22Rv1 (cell line): ENCODE measurements around the gene NFIA.

ENCODE experiments used
- ZFX ChIP-seq: fragments of 450-650 bp; IDR thresholded peaks from 2 replicates; pipeline ENCODE4 v1.6.1; 2017; ENCODE audit warnings: antibody characterized with exemption, borderline replicate concordance
- TF ChIP-seq, protein P1 (sequence below): fragments of 450-650 bp; IDR thresholded peaks from 2 replicates; pipeline ENCODE4 v1.5.1; 2017; ENCODE audit warnings: mild to moderate bottlenecking

- TF ChIP-seq, protein P1, sequence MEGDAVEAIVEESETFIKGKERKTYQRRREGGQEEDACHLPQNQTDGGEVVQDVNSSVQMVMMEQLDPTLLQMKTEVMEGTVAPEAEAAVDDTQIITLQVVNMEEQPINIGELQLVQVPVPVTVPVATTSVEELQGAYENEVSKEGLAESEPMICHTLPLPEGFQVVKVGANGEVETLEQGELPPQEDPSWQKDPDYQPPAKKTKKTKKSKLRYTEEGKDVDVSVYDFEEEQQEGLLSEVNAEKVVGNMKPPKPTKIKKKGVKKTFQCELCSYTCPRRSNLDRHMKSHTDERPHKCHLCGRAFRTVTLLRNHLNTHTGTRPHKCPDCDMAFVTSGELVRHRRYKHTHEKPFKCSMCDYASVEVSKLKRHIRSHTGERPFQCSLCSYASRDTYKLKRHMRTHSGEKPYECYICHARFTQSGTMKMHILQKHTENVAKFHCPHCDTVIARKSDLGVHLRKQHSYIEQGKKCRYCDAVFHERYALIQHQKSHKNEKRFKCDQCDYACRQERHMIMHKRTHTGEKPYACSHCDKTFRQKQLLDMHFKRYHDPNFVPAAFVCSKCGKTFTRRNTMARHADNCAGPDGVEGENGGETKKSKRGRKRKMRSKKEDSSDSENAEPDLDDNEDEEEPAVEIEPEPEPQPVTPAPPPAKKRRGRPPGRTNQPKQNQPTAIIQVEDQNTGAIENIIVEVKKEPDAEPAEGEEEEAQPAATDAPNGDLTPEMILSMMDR = no peak
- no peak for TF ChIP-seq ZFX
These were observed 4.5 kb upstream of the NFIA start for GRCh38 chr1:61077676-61078541.
